ENCODE data around the gene SGPP2. TPM values are rescaled to one million over a fixed set of nuclear protein-coding genes. Genes with fewer than 3 reads are reported as not detected.

Gene SGPP2
- total RNA-seq, 2 donors from 2014 or later, result 54.0 to 96.5 TPM

DNA sequence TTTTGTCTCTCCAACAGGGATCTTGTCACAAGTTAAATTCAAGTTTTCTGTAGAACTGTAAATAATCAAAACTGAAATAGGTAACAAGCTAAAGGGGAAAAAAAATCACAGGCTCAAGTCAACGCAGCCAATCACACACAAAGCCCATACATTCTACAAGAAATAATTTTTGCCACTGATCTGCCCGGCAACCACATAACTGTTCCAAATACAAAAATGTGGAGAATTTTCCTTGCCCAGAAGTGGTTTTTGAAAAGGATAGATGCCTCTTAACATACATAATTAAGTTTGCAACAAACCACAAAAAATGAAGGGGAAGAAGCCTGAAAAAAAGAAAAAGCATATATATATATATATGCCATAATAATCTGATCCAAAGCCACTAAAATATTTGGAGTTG, 171.2 kb downstream of the SGPP2 start:
- TF ChIP-seq, protein P1, sequence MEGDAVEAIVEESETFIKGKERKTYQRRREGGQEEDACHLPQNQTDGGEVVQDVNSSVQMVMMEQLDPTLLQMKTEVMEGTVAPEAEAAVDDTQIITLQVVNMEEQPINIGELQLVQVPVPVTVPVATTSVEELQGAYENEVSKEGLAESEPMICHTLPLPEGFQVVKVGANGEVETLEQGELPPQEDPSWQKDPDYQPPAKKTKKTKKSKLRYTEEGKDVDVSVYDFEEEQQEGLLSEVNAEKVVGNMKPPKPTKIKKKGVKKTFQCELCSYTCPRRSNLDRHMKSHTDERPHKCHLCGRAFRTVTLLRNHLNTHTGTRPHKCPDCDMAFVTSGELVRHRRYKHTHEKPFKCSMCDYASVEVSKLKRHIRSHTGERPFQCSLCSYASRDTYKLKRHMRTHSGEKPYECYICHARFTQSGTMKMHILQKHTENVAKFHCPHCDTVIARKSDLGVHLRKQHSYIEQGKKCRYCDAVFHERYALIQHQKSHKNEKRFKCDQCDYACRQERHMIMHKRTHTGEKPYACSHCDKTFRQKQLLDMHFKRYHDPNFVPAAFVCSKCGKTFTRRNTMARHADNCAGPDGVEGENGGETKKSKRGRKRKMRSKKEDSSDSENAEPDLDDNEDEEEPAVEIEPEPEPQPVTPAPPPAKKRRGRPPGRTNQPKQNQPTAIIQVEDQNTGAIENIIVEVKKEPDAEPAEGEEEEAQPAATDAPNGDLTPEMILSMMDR (IDR thresholded peaks at IDR 0.05), result no peak

DNA sequence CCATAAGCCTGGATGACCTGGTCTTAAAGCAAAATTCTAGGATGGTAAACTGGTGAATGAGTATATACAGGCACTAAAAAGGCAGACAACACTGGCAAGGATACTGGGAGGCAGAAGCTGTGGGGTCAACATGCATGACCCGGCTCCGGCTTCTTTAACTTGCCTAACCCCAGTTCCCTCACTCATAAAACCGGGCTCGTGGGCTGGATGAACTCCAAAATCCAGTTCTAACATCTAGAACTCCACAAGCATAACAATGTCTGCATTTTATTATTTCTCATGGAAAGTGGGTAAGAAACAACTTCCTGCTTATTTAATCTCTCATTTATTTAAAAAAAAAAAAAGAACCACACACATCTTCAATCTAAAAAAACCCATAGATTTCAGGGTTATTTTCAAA, 174.3 kb downstream of the SGPP2 start:
- H3K27me3 ChIP-seq, result no peaks in the 10 kb centered on the region
- no peaks in the 10 kb centered on the region for H3K4me1 ChIP-seq
- no peak overlapping the region for H3K9ac ChIP-seq (ENCODE audit: low read depth in 2 of 2, low read length in 2 of 2)
- TF ChIP-seq, protein P1 (IDR thresholded peaks at IDR 0.05), result no peak
- H3K36me3 ChIP-seq, result no peaks in the 10 kb centered on the region
- DNase-seq, result peak; percentile 30
- no peak overlapping the region for H3K4me3 ChIP-seq
- H3K9me3 ChIP-seq, result no peaks in the 10 kb centered on the region
- intact Hi-C loops (cut with DNase I), result no loop called here
- H3K27ac ChIP-seq, result no peak overlapping the region

More for the DNA sequence above, 171.2 kb downstream of the SGPP2 start:
- Histone ChIP-seq H3K9ac (ENCODE audit: low read depth in 2 of 2, low read length in 2 of 2) (no peak overlapping the region), H3K27ac (no peak overlapping the region), H3K9me3 (no peaks in the 10 kb centered on the region), H3K27me3 (no peaks in the 10 kb centered on the region), H3K4me3 (no peak overlapping the region), H3K4me1 (no peaks in the 10 kb centered on the region), H3K36me3 (no peaks in the 10 kb centered on the region)
- intact Hi-C loops (cut with DNase I), result no loop called here
- DNase-seq, result no peak

DNA sequence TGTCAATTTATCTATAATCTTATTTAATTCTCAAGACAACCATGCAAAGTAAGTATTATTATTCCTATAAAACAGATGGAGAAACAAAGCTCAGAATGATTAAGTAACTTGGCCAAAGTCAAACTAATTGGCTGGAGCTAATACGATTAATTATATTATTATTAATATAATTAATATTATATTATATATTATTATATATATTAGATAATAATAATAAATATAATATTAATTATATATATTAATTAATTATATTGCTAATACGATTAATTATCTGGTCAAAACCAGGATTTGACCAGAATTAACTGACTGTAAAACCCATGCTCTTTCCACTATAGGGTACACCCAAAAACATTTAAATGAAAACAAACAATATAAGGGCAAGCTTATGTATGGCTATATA, 179.2 kb downstream of the SGPP2 start:
- TF ChIP-seq, protein P1 (IDR thresholded peaks at IDR 0.05), result no peak

DNA sequence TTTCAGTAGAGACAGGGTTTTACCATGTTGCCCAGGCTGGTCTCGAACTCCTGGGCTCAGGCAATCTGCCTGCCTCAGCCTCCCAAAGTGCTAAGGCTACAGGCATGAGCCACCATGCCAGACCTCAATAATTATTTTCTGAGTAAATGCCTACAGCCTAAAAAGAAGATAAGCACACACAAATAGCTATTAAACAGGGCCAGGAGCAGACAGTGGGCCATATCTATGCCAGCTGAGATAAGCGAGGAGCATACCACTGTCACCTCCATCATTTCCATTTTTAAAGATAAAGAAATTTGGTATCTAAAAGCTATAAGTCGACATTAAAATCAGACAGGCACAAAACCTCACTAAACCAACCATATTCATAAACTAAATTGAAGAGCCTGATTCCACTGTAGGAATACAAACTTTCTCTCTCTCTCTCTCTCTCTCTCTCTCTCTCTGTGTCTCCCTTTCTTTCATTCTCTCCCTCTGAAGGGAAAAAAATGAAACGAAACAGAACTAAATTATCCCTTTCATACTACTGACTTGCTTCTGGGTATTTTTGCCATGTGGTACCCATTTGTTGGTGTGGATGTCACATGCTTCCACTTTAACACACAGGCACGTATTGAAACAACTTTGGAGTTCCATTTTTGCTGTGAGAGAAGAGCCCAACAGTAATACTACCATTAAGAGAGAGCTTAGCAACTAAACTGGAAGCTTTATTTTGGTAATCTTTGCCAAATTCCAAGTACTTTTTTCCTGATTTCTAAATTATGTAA, 180.6 kb downstream of the SGPP2 start:
- no peaks in the 10 kb centered on the region for H3K27me3 ChIP-seq
- no peaks in the 10 kb centered on the region for H3K4me1 ChIP-seq
- H3K36me3 ChIP-seq, result no peaks in the 10 kb centered on the region
- H3K9me3 ChIP-seq, result no peaks in the 10 kb centered on the region
- TF ChIP-seq, protein P1 (IDR thresholded peaks at IDR 0.05), result no peak
- intact Hi-C loops (cut with DNase I), result no loop called here
- H3K9ac ChIP-seq (ENCODE audit: low read depth in 2 of 2, low read length in 2 of 2), result no peak overlapping the region
- H3K4me3 ChIP-seq, result no peak overlapping the region
- no peak overlapping the region for H3K27ac ChIP-seq
- DNase-seq, result no peak

More for the DNA sequence above, 179.2 kb downstream of the SGPP2 start:
- H3K9ac ChIP-seq (ENCODE audit: low read depth in 2 of 2, low read length in 2 of 2), result no peak overlapping the region
- H3K27ac ChIP-seq, result no peak overlapping the region
- intact Hi-C loops (cut with DNase I), result no loop called here
- H3K4me1 ChIP-seq, result no peaks in the 10 kb centered on the region
- no peaks in the 10 kb centered on the region for H3K36me3 ChIP-seq
- no peak for DNase-seq
- H3K9me3 ChIP-seq, result no peaks in the 10 kb centered on the region
- no peak overlapping the region for H3K4me3 ChIP-seq
- H3K27me3 ChIP-seq, result no peaks in the 10 kb centered on the region

DNA sequence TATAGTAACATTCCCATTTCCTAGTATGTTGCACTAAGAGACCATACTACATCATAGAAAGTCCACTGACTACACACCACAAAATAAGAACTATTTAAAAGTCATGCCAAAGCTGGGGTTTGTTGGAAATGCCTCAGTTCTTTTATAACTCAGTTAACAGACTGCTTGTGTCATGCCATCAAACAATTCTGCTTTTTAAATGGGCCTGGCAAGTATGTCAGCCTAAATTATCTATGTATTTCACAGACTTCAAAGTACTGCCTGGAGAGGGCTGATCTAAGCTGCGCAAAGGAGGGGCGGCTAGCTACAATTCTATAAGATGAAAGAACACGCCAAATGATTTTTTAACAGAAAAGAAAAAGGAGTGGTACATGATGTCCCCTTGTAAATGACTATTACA, 182.0 kb downstream of the SGPP2 start:
- no peaks in the 10 kb centered on the region for H3K9me3 ChIP-seq
- H3K27ac ChIP-seq, result no peak overlapping the region
- DNase-seq, result no peak
- no peak overlapping the region for H3K9ac ChIP-seq (ENCODE audit: low read depth in 2 of 2, low read length in 2 of 2)
- no peaks in the 10 kb centered on the region for H3K36me3 ChIP-seq
- H3K4me3 ChIP-seq, result no peak overlapping the region
- intact Hi-C loops (cut with DNase I), result no loop called here
- TF ChIP-seq, protein P1 (IDR thresholded peaks at IDR 0.05), result no peak
- no peaks in the 10 kb centered on the region for H3K27me3 ChIP-seq
- no peaks in the 10 kb centered on the region for H3K4me1 ChIP-seq
